Prostate gland (tissue), 2 donors: ENCODE data around the gene CPNE9. TPM values are rescaled to one million over a fixed set of nuclear protein-coding genes. Genes with fewer than 3 reads are reported as not detected.

Experiments used
- DNase-seq: peaks from one replicate; pipeline ENCODE4 v3.0.0-alpha.2; 2019; ENCODE audit warnings: low spot score
- H3K27ac ChIP-seq, 2 donors: fragments of 200-600 bp; sonication (generic); 2 replicates each; pipeline ENCODE4 v1.5.1; 2017 to 2019
- H3K27me3 ChIP-seq: fragments of 200-600 bp; sonication (generic); replicated peaks from 2 replicates; pipeline ENCODE4 v1.5.1; 2019; ENCODE audit not compliant: insufficient read depth
- H3K36me3 ChIP-seq, 2 donors: fragments of 200-600 bp; sonication (generic); 1 replicate in 1 of 2; 2 replicates in 1 of 2; pipeline versions ENCODE4 v1.5.1 to v1.8.1; 2017 to 2019
- H3K4me1 ChIP-seq: fragments of 200-600 bp; sonication (generic); replicated peaks from 2 replicates; pipeline ENCODE4 v1.5.1; 2019
- H3K4me3 ChIP-seq, 2 donors: fragments of 200-600 bp; sonication (generic); 2 replicates each; pipeline ENCODE4 v1.5.1; 2017 to 2019
- H3K9me3 ChIP-seq: fragments of 200-600 bp; sonication (generic); 2 replicates; pipeline ENCODE4 v1.5.1; 2017
- POLR2A ChIP-seq: fragments of 450-650 bp; IDR thresholded peaks from one replicate; pipeline ENCODE4 v1.6.1; 2016; ENCODE audit warnings: antibody characterized with exemption, mild to moderate bottlenecking
- POLR2AphosphoS5 ChIP-seq: sonication (generic); formaldehyde crosslinking; IDR thresholded peaks from one replicate; pipeline ENCODE4 v1.6.1; 2017; ENCODE audit warnings: antibody characterized with exemption
- WGBS: methylation state at CpG from one replicate; pipeline ENCODE4 v1.1.5; 2018; 5-methylcytosine and 5-hydroxymethylcytosine counted together
- intact Hi-C: fragments of 100-400 bp; cut with DNase I; formaldehyde crosslinking; loops from one replicate; pipeline ENCODE4 v1.14.2; 2022
- total RNA-seq, 2 donors: library from RNA; depleted of rRNA; stranded (reverse); fragments of >200 nt; gene quantifications; one replicate each; pipeline ENCODE4 v1.1.0, GENCODE V29; 2016
- TF ChIP-seq, protein P1 (sequence below), 4 experiments: fragments of 200-600 bp in 2 of 4; fragments of 450-650 bp in 2 of 4; sonication (generic) in 2 of 4; IDR thresholded peaks; 1 replicate in 3 of 4; 2 replicates in 1 of 4; pipeline ENCODE4 v1.5.1; 2016 to 2019; ENCODE audit warnings: antibody characterized with exemption in 4 of 4, mild to moderate bottlenecking in 2 of 4, moderate library complexity in 2 of 4

CPNE9 gene
- total RNA-seq, 2 donors from 2014 or later = not detected

DNA sequence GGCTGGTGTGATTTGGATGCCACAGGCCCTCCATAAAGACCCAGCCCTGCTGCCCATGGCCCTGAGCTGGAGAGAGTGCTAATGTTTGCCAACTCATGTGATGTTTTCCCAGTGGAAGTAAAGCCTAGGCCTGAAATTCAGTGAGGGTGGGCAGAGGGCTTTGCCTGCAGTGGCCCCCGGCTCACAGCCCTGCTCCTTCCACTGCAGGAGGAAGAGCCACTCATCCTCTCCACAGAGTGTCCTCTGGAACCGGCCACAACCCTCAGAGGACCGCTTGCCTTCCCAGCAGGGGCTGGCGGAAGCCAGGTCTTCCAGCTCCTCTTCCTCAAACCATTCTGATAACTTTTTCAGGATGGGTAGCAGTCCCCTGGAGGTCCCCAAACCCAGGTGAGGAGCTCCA is 13.9 kb upstream of the CPNE9 start:
- Histone ChIP-seq H3K4me3 (no peak overlapping the region), H3K27ac (no peak overlapping the region), H3K4me1 (no peaks in the 10 kb centered on the region), H3K36me3 (peaks cover 18 to 43% of the 10 kb centered on the region in 2 donors), H3K27me3 (no peaks in the 10 kb centered on the region), H3K9me3 (no peaks in the 10 kb centered on the region)
- DNase-seq = no peak
- TF ChIP-seq, protein P1, sequence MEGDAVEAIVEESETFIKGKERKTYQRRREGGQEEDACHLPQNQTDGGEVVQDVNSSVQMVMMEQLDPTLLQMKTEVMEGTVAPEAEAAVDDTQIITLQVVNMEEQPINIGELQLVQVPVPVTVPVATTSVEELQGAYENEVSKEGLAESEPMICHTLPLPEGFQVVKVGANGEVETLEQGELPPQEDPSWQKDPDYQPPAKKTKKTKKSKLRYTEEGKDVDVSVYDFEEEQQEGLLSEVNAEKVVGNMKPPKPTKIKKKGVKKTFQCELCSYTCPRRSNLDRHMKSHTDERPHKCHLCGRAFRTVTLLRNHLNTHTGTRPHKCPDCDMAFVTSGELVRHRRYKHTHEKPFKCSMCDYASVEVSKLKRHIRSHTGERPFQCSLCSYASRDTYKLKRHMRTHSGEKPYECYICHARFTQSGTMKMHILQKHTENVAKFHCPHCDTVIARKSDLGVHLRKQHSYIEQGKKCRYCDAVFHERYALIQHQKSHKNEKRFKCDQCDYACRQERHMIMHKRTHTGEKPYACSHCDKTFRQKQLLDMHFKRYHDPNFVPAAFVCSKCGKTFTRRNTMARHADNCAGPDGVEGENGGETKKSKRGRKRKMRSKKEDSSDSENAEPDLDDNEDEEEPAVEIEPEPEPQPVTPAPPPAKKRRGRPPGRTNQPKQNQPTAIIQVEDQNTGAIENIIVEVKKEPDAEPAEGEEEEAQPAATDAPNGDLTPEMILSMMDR (IDR thresholded peaks at IDR 0.05) = no peak
- TF ChIP-seq POLR2AphosphoS5 (no peak), POLR2A (no peak)
- intact Hi-C loops = no loop called here
- WGBS = 94% methylated on average over 4 of the region's 4 CpGs

DNA sequence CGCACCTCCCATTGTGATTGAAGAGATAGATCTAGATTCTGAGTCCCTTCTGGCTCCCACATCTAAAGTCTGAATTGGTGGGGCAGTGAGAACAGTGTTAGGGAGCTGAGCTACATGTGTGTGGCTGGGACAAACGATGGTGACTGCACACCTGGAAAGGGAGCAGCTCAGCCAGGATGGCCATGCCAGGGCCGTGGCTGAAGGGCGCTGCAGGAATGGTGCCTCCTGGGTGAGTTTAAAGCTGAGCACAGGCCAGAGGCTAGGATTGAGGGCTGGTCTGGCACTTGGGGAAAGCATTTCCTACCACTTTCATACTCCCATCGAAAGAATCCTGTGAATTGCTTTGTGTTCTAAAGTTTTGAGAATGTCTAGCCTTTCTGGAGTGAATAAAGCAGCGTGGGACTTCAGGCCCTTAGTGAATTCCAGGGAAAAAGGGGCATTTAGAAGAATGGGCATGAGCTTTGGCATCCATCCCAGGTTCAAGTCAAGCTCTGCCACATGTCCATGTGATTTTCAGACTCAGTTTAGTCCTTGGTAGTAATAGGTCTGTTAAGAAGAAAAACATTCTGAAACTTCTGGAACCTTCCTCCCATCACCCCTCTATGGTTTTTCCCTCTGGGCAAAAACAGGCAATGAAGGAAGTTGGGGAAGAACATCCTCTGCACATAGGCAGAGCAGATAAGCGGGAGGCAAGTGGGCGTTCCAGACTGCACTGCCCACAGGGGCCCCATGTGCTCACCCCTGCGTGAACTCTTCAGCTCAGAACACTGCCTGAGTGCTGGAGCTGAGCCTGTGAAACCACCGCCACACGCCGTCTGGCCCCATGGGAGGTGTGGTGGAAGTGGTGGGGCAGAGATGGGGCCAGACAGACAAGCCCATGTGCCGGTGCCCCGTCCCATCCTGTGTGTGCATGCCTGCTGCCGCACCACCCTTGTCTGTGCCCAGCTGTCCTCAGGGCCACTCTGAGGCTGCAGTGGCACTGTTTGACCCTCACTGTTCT is 12.9 kb upstream of the CPNE9 start:
- Histone ChIP-seq H3K27ac (no peak overlapping the region), H3K27me3 (no peaks in the 10 kb centered on the region), H3K4me3 (no peak overlapping the region), H3K9me3 (no peaks in the 10 kb centered on the region), H3K36me3 (peaks cover 11 to 34% of the 10 kb centered on the region in 2 donors), H3K4me1 (no peaks in the 10 kb centered on the region)
- 76% methylated on average over 15 of the region's 15 CpGs for WGBS
- intact Hi-C loops = no loop called here
- TF ChIP-seq POLR2AphosphoS5 (no peak), POLR2A (no peak)
- TF ChIP-seq, protein P1 (IDR thresholded peaks at IDR 0.05) = no peak
- no peak for DNase-seq

DNA sequence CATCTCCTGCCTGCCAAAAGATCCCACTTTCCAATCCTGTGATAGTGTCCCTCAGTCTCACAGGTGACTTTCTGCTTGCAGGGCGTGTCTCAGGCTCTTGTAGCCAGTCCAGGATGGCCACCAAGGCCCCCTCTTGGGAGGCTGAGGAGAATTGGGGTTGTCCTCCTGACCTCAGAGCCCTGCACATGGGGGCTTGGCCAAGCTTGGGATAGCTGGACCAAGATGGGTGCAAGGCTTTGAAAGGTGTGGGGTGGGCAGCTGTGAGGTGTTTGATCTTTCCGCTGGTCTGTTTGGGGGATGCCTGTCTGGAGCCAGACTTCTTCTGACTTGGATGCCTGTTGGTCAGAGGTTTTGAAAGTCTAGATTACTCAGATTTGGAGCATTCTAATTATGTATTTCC is 12.0 kb upstream of the CPNE9 start:
- intact Hi-C loops = no loop called here
- Histone ChIP-seq H3K9me3 (no peaks in the 10 kb centered on the region), H3K36me3 (peaks cover 11 to 29% of the 10 kb centered on the region in 2 donors), H3K27me3 (no peaks in the 10 kb centered on the region), H3K27ac (no peak overlapping the region), H3K4me1 (no peaks in the 10 kb centered on the region), H3K4me3 (no peak overlapping the region)
- TF ChIP-seq, protein P1 (IDR thresholded peaks at IDR 0.05) = no peak
- TF ChIP-seq POLR2A (no peak), POLR2AphosphoS5 (no peak)
- no peak for DNase-seq
- WGBS = 87% methylated on average over 2 of the region's 2 CpGs

DNA sequence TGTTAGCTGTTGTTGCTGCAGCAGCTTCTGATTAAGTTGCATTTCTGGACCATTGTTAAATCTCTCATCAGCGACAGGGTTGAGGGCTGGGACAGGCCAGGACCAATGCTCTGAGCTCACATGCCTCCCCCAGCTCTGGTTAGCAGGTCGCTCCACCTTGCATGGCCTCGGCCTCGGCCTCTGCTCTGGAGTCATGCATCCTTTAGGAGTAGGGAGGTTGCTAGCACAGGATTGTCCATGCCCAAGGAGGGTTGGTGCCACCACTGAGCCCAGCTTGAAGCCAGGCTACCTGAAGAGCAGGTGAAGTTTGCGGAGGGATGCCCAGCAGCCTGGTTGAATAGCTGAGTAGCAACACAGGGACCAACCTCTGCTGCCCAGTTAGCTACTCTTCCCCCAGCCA is 11.2 kb upstream of the CPNE9 start:
- TF ChIP-seq POLR2AphosphoS5 (no peak), POLR2A (no peak)
- TF ChIP-seq, protein P1 (IDR thresholded peaks at IDR 0.05) = no peak
- intact Hi-C loops = no loop called here
- DNase-seq = no peak
- Histone ChIP-seq H3K36me3 (peaks cover 11 to 27% of the 10 kb centered on the region in 2 donors), H3K4me3 (no peak overlapping the region), H3K27me3 (no peaks in the 10 kb centered on the region), H3K4me1 (no peaks in the 10 kb centered on the region), H3K9me3 (no peaks in the 10 kb centered on the region), H3K27ac (no peak overlapping the region)
- 90% methylated on average over 5 of the region's 5 CpGs for WGBS

DNA sequence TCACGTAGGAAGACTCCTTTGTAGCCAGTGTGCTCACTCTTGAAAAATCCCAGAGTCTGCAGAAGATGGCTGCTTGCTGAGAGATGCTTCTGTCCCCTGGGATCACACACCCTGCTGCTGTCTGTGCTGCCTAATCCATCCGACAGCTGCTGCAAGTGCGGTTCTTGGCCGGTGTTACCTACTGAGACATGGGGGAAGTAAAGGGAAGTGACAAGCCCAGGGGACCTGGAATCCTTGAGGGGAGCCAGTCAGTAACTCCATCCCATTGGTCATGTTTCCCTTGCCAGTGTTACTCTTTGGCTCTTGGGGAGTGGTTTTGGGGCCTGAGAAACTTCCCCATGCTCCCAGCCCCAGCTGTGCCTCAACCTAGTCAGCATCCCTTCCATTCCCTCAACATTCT is 8.3 kb upstream of the CPNE9 start:
- H3K36me3 ChIP-seq = peaks cover 3 to 7% of the 10 kb centered on the region in 2 donors

More for the DNA sequence above, 8.3 kb upstream of the CPNE9 start:
- intact Hi-C loops = no loop called here
- Histone ChIP-seq H3K4me3 (no peak overlapping the region), H3K27me3 (no peaks in the 10 kb centered on the region), H3K9me3 (no peaks in the 10 kb centered on the region), H3K27ac (no peak overlapping the region), H3K4me1 (no peaks in the 10 kb centered on the region)
- no peak for DNase-seq
- WGBS = 86% methylated on average over 4 of the region's 4 CpGs
- no peak for TF ChIP-seq POLR2AphosphoS5
- TF ChIP-seq, protein P1 (IDR thresholded peaks at IDR 0.05) = no peak
- no peak for TF ChIP-seq POLR2A
